GM18873 (cell line): ENCODE results near the gene NAT14.

Experiments
- ATAC-seq: cut with Tn5 transposase; IDR thresholded peaks from one replicate; pipeline ENCODE4 v1.9.1; 2021; ENCODE audit warnings: mild to moderate bottlenecking, moderate library complexity, moderate number of reproducible peaks; ENCODE audit not compliant: unreplicated experiment, low FRiP score

The NAT14 gene

GRCh38 chr19:55452749-55453346 lies 32.1 kb upstream of the NAT14 start:
- no peak for ATAC-seq

- ATAC-seq: no peak
Observed at GRCh38 chr19:55453511-55454260, 31.3 kb upstream of the NAT14 start.

GRCh38 chr19:55454787-55455243 lies 30.2 kb upstream of the NAT14 start:
- no peak for ATAC-seq

- no peak for ATAC-seq
Observed at GRCh38 chr19:55455576-55456235, 29.3 kb upstream of the NAT14 start.

GRCh38 chr19:55456347-55456746 lies 28.6 kb upstream of the NAT14 start:
- ATAC-seq: no peak

- no peak for ATAC-seq
Observed at GRCh38 chr19:55457683-55458457, 27.1 kb upstream of the NAT14 start.

GRCh38 chr19:55459551-55459949 lies 25.4 kb upstream of the NAT14 start:
- ATAC-seq: no peak

GRCh38 chr19:55459950-55460657 lies 24.9 kb upstream of the NAT14 start:
- no peak for ATAC-seq

GRCh38 chr19:55460670-55461258 lies 24.2 kb upstream of the NAT14 start:
- no peak for ATAC-seq

GRCh38 chr19:55461259-55461973 lies 23.6 kb upstream of the NAT14 start, which contains the start of gene ISOC2:
Gene ISOC2 (minus strand): TSS chr19:55461642. CDS start chr19:55456486, 5,156 bp downstream.
- peak; percentile 94 for ATAC-seq

- ATAC-seq: no peak
Observed at GRCh38 chr19:55461974-55462626, 22.9 kb upstream of the NAT14 start.

- ATAC-seq: no peak
Observed at GRCh38 chr19:55462722-55463121, 22.3 kb upstream of the NAT14 start.

- no peak for ATAC-seq
Observed at GRCh38 chr19:55463583-55464031, 21.4 kb upstream of the NAT14 start.

GRCh38 chr19:55464039-55464661 lies 20.8 kb upstream of the NAT14 start:
- ATAC-seq: no peak

- no peak for ATAC-seq
Observed at GRCh38 chr19:55464662-55465054, 20.3 kb upstream of the NAT14 start, which contains the start of gene C19orf85. Gene C19orf85 (minus strand): TSS chr19:55464751. CDS start chr19:55464554, 197 bp downstream.

- ATAC-seq: no peak
Observed at GRCh38 chr19:55465460-55466240, 19.3 kb upstream of the NAT14 start.

GRCh38 chr19:55466241-55466614 lies 18.8 kb upstream of the NAT14 start:
- ATAC-seq: no peak
